Measurements from ENCODE around the gene LASP1NB.
"Not testable (repeated sequence)": the region's sequence is repeated elsewhere in the genome, so short reads cannot be mapped to it uniquely, and the experiment has no call there.

The LASP1NB gene

DNA sequence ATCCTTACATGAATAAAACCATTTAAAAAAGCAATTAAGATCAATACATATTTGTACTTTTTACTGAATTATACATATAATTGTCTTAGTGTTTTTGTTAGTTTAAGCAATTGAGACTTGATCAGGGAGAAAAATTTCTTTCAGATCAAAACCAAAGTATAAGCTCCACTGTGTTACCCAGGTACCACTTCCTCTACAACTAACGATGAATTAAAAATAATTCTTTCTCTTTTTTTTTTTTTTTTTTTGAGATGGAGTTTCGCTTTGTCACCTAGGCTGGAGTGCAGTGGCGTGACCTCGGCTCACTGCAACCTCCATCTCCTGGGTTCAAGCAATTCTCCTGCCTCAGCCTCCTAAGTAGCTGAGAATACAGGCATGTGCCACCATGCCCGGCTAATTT, 35.0 kb downstream of the LASP1NB start:
- no peak for DNase-seq (ENCODE audit: low read depth in 2 of 2)

DNA sequence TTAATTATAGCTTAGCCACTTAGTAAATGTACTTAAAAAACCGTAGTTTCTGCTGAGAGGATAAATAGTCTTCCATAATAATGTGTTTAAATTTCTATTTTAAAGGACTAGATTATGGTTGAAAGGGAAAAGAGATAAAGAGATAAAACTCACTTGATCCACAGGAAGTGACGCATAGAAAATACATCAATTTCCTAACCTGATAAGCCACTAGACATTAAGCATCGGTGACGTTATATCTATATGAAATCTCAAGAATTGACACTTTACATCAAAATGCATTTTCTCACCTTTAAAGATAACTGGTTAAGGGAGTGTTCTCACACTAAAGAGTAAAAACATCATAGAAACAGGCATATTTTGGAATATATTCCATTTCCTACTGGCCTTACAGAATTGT, 36.0 kb downstream of the LASP1NB start:
- DNase-seq (ENCODE audit: low read depth in 2 of 2), result no peak

DNA sequence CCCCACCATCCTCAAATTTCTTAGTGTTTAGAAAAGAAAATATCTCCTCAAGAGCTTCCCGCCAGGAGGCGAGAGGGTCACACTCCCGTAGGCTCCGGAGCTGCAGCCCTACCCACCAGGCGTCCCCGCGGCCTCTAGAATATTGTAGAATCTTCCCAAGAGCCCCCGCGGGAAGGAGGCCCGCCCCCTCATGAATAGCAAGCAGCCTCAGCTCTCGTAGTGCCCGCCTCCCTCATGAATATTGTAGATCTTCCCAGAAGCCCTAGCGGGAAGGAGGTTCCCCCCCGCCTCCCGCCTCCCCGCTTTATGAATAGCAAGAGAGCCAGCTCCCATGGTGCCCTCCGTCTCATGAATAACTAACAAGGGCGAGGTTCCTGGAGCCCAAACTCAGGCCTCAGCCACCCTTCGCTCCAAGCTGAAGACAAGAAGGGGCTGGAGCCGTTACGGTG, 41.9 kb downstream of the LASP1NB start, which contains the start of gene FBXO47:
Gene FBXO47 (minus strand): TSS at position 114 of the 449 bp plus-strand sequence. CDS start 4,378 bp downstream, outside the sequence.
- DNase-seq (ENCODE audit: low read depth in 2 of 2), result peak; percentile 58 to 60

DNA sequence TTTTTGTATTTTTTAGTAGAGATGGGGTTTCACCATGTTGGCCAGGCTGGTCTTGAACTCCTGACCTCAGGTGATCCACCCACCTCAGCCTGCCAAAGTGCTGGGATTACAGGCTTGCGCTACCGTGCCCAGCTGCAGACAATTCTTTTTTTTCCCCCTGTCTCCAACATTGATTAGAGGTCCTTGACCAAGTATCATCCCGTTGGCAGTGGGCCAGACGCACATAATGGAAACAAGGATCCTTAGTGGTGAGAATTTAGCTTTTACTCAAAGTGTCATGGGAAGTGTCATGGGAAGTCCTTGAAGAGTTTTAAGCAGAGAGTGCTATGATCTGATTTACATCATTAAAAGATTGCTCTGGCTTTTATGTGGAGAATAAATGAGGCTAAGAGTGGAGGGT, 43.9 kb downstream of the LASP1NB start:
- no peak for DNase-seq (ENCODE audit: low read depth in 2 of 2)

DNA sequence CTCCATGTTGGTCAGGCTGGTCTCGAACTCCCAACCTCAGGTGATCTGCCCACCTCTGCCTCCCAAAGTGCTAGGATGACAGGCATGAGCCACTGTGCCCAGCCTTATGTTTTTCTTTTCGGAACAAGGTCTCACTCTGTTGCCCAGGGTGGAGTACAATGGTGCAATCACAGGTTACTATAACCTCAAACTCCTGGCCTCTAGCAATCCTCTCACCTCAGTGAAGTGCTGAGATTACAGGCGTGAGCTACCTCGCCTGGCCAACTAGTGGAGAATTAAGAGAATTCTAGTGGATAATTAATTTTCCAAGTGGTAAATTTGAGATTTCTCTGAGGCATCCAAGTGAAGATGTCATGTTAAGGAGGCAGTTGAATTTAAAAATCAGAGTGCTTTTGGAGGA, 44.7 kb downstream of the LASP1NB start:
- no peak for DNase-seq (ENCODE audit: low read depth in 2 of 2)

DNA sequence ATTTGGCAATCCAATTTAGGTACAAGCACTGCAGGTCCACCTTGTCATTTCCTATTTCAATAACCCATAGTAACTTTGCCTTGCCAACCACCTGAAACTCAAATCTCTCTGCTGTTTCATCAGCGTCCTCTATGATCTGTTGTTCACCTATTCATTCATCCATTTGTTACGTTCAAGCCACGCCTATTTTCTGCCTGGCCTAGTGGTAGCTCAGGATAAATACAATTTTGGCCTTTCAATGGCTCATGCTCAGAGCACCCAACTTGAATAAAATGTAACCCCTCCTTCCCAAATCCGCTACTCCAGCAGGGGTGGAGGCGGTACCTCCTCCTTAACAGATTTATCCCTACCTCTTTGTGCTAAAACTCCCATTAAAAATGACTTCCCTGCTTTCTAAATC, 45.4 kb downstream of the LASP1NB start:
- DNase-seq (ENCODE audit: low read depth in 2 of 2), result no peak

DNA sequence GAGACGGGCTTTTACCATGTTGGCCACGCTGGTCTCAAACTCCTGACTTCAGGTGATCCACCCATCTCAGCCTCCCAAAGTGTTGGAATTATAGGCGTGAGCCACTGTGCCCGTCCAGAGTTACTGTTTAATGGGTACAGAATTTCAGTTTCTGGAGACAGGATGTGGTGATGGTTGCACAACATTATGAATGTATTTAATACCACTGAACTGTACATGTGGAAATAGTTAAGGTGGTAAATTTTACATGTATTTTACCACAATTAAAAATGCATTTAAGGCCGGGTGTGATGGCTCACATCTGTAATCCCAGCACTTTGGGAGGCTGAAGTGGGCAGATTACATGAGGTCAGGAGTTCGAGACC, 50.8 kb downstream of the LASP1NB start:
- DNase-seq (ENCODE audit: low read depth in 2 of 2), result not testable (repeated sequence)

DNA sequence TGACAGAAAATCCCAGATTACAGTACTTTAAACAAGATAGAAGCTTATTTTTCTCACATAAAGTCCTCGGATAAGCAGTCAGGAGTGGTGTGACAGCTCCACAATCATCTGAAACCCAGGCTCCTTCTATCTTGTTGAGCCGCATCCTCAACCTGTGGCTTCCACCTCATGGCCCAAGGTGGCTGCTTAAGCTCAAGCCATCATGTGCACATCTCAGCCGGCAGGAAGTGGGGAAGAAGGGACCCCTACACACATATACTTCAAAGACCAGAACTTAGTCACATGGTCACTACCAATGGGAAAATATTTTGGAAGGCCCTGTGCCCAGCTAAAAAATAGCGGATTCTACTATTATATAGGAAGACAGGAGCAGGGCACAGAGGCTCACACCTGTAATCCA, 52.8 kb downstream of the LASP1NB start:
- no peak for DNase-seq (ENCODE audit: low read depth in 2 of 2)

Measured in stimulated activated CD8-positive, alpha-beta memory T cell treated with anti-CD3 and anti-CD28 coated beads, Interleukin-7, amount 100 ng/mL, for 1 hour (primary cell).